GM13977 (cell line): ENCODE data around the gene SEC16A.

ENCODE experiments used
- DNase-seq: peaks from one replicate; pipeline ENCODE4 v3.0.0; 2012; ENCODE audit warnings: low spot score
- CTCF ChIP-seq: IDR thresholded peaks from 2 replicates; pipeline ENCODE4 v1.5.1; 2012; ENCODE audit warnings: mild to moderate bottlenecking, control low read depth; ENCODE audit not compliant: insufficient read depth; ENCODE audit errors: extremely low read depth, missing control alignments
- in situ Hi-C: fragments of 300-500 bp; cut with MboI; formaldehyde crosslinking; loops from one replicate; pipeline ENCODE4 v1.12.0; 2022; ENCODE audit warnings: low sequenced_read_pairs, low pct_unique_long_range_greater_than_20kb, mixed read lengths, inconsistent platforms; ENCODE audit not compliant: unreplicated experiment

Gene SEC16A

GRCh38 chr9:136529516-136530460 is 46.9 kb upstream of the SEC16A start:
- in situ Hi-C loops: no loop called here
- DNase-seq: no peak
- no peak for TF ChIP-seq CTCF

GRCh38 chr9:136528716-136529341 is 46.0 kb upstream of the SEC16A start:
- DNase-seq: no peak
- in situ Hi-C loops: no loop called here
- no peak for TF ChIP-seq CTCF

- no peak for TF ChIP-seq CTCF
- peak; percentile 80 for DNase-seq
- in situ Hi-C loops: no loop called here
Measured at GRCh38 chr9:136527721-136528710, 45.2 kb upstream of the SEC16A start.

GRCh38 chr9:136527131-136527530 is 44.3 kb upstream of the SEC16A start:
- no peak for DNase-seq
- TF ChIP-seq CTCF: no peak
- in situ Hi-C loops: no loop called here

GRCh38 chr9:136526625-136527066 is 43.8 kb upstream of the SEC16A start:
- DNase-seq: no peak
- in situ Hi-C loops: no loop called here
- no peak for TF ChIP-seq CTCF
